Subcutaneous adipose tissue (tissue), 4 donors: Measurements from ENCODE around the gene ZFYVE9. TPM values are rescaled to one million over a fixed set of nuclear protein-coding genes. Genes with fewer than 3 reads are reported as not detected.

Experiments
- CTCF ChIP-seq: fragments of 450-650 bp; IDR thresholded peaks from one replicate; pipeline ENCODE4 v1.5.1; 2016; ENCODE audit warnings: low read depth, mild to moderate bottlenecking, control low read depth, antibody characterized with exemption, moderate library complexity
- total RNA-seq, 4 donors: library from RNA; depleted of rRNA; stranded (reverse); fragments of >200 nt; gene quantifications; one replicate each; pipeline ENCODE4 v1.1.0, GENCODE V29; 2016

The ZFYVE9 gene, protein sequence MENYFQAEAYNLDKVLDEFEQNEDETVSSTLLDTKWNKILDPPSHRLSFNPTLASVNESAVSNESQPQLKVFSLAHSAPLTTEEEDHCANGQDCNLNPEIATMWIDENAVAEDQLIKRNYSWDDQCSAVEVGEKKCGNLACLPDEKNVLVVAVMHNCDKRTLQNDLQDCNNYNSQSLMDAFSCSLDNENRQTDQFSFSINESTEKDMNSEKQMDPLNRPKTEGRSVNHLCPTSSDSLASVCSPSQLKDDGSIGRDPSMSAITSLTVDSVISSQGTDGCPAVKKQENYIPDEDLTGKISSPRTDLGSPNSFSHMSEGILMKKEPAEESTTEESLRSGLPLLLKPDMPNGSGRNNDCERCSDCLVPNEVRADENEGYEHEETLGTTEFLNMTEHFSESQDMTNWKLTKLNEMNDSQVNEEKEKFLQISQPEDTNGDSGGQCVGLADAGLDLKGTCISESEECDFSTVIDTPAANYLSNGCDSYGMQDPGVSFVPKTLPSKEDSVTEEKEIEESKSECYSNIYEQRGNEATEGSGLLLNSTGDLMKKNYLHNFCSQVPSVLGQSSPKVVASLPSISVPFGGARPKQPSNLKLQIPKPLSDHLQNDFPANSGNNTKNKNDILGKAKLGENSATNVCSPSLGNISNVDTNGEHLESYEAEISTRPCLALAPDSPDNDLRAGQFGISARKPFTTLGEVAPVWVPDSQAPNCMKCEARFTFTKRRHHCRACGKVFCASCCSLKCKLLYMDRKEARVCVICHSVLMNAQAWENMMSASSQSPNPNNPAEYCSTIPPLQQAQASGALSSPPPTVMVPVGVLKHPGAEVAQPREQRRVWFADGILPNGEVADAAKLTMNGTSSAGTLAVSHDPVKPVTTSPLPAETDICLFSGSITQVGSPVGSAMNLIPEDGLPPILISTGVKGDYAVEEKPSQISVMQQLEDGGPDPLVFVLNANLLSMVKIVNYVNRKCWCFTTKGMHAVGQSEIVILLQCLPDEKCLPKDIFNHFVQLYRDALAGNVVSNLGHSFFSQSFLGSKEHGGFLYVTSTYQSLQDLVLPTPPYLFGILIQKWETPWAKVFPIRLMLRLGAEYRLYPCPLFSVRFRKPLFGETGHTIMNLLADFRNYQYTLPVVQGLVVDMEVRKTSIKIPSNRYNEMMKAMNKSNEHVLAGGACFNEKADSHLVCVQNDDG (N-terminal part only)
- 10 to 100 TPM; 20.2 to 41.9 (median 31.5) TPM for total RNA-seq

DNA sequence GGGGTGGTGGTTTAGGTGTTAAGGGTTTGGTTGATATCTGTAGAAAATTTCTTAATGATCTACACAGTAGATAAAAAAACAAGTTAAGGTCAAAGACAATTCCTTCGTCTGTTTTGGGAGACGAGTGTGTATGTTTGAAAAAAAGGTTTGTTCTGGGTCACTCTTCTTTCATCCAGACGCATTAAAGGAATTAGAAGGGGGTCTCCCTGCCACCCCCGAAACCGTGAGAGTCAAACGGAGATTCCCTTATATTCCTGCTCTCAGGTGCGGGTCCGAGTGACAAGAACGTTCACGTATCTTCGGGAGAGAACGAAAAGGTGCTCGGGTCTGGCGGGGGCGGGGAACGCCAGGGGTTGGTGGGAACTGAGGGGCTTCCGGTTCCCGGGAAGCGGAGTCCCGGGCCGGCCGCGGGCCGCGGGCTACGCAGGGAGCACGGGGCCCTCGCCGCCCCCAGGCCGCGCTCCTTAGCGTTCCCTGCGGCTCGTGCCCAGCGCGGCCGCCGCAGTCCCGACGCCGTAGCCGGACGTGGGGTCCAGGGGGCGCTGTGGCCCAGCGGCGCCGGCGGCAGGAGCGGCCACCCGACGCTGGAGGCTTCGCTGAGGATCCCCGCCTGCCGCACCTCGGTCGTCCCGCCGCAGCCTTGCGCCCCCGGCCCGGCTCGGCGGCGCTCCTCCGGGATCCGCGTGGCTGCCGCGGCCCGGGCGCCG lies at the start of gene ZFYVE9:
ZFYVE9 (plus strand) TSS at position 577 of the 707 bp plus-strand sequence. CDS start 91,118 bp downstream, outside the sequence.
- TF ChIP-seq CTCF = no peak

DNA sequence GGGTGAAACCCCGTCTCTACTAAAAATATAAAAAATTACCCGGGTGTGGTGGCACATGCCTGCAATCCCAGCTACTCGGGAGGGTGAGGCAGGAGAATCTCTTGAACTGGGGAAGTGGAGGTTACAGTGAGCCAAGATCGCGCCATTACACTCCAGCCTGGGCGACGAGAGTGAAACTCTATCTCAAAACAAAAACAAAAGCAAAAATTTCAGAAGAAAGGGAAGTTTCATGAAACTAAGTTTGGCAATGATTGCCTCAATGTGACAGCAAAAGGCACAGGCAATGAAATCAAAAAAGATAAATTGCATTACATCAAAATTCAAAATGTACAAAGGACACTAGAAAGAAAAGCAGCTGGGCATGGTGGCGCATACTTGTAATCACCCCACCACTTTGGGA lies 45.7 kb upstream of the ZFYVE9 start:
- no peak for TF ChIP-seq CTCF

DNA sequence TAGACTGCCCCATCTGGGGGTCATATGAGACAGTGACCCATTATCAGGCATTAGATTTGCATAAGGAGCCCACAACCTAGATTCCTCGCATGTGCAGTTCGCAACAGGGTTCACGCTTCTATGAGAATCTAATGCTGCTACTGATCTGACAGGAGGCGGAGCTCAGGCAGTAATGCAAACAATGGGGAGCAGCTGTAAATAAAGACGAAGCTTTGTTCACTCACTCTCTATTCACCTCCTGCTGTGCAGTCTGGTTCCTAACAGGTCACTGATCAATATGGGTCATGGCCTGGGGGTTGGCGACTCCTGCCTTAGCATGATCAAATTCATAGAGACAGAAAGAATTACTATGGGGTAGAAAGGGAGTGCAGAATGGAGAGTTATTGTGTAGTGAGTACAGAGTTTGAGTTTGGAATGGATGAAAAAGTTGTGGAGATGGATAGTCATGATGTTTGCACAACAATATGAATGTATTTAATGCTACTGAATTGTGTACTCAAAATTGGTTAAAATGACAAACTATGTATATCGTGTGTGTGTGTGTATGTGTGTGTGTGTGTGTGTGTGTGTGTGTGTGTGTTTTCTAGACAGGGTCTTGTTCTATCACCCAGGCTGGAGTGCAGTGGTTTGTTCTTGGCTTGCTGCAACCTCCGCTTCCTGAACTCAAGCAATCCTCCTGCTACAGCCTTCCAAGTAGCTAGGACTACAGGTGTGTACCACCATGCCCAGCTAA lies 43.6 kb upstream of the ZFYVE9 start:
- no peak for TF ChIP-seq CTCF

DNA sequence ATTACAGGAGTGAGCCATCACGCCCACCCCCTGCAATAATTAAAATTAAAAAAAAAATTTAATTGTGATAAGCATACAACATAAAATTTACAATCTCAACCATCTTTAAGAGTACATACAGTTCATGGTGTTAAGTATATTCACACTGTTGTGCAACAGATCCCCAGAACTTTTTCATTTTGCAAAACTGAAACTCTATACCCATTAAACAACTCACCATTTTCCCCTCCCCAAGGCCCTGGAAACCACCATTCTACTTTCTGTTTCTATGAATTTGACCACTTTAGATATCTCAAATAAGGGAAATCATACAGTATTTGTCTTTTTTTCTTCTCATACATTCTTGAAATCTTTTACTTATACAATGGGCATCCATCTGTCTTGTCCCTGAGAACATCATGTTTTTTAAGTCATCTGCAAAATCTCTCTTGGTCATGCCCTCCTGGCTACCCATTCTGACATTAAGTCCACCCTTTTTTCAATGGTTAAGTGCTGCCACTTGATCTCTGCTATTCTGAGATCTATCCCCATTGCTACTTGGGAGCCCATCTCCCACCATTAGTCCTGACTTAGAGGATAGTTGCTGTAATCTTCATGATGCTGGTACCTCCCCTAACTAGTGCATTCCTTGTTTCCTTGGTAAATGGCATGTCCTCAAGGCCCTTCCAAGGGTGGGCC lies 39.4 kb upstream of the ZFYVE9 start:
- TF ChIP-seq CTCF = no peak

DNA sequence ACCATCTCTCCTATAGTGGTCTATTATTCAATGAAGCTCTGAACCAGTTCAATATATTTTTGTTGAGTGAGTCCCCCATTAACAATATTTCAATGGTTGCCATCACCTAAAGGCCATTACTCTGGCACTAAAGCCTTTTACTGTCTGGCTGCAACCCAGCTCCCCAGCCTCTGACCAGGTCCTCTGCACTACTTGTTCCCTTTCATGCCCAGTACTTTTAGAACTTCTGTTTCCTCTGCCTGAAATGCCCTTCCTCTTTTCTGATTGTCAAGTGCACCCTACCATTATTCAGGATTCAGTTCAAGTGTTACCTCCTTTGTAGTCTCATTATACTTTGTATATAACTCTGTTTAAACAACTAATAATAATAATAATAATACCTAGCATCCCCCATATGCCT lies 30.4 kb upstream of the ZFYVE9 start:
- no peak for TF ChIP-seq CTCF

DNA sequence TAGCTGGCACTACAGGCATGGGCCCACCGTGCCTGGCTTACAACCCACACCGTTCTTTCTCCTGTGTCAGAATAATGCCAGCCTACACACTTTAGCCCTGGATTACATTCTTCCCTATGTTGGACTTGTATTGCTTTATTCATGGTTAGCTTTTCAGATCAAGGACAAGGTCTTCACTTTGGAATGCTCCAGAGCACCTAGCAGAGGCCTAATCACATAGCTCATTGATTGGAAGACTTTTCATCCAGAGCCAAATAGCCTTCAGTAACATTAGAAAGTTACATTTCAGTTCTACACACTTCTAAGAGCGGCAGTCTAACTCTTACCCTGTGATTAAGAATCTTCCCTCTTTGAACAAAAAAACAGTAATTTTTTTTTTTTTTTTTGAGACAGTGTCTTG lies 29.4 kb upstream of the ZFYVE9 start:
- TF ChIP-seq CTCF = no peak
